ENCODE data around the gene MXD1.

Gene MXD1

DNA sequence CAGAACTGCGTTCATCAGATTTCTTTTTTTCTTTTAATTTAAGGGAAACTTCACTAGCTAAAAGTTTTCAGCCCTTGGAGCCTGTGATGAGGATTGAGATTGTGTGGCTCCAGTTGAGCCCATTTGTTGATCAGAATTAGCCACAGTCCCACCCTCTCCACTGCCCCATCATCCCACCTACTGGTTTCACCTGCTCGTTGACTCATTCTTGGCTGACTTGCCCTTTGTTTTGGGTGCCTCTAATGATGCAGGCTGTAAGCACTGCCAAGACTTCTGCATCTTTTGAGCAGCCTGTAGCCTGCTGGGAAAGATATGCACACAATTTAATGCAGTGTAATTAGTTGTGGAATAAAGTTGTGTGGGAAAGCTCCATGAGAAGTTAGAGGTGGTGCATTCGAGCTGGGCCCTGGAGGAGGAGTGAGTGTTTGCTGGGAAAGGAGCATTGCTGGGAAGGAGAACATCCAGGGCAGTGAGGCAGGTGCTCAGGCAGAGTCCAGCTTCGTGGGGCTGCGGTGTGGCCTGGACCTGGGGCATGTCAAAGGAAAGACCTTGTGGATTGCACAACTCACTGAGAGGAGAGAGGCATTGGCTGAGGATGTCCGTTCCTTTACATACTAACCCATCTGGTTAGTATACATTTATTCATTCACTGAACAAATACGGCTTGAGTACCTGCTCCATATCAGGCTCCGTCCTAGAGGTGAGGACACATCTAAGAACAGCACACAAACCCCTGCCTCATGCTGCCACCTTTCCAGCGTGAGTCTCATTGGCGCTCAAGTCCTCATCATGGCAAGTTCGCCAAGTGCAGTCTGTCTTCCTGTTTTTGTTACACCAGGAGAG lies 28.3 kb downstream of the MXD1 start:
- no peak overlapping the region for H3K4me3 ChIP-seq (ENCODE audit: low read length)
- no peak for TF ChIP-seq CTCF (conservative IDR thresholded peaks at IDR 0.05; ENCODE audit: low read depth, low read length)
- DNase-seq (ENCODE audit: low read depth), result peak; percentile 17

DNA sequence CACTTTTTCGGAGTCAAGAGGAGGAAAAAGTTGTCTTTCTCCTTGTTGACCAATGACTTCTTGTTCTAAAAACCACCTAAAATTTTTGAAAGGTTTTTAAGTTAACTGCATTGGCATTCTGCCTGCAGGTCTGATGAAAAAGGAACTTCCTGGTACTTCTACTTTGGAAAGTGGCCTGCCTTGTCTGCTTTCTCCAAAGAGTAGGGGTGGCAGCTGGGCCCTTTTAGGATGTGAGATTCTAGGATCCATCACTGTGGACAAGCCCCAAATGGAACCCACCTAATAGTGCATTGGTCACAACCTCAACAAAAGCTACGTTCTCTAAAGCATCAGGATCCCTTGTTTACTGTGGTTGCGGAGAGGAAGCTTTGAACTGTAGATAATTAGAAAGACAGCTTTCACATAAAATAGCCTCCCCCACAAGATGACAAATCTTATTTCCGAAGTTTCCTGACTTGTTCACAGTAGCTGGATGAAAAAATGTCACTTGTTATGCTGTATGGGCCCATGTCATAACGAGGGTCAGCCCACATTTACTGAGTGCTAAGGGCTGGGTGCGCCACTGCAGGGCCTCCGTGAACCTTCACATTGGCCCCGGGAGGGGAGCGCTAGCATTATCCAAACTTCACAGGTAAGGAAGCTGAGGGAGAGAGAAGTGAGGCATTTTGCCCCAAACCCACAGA lies 29.1 kb downstream of the MXD1 start:
- TF ChIP-seq CTCF (conservative IDR thresholded peaks at IDR 0.05; ENCODE audit: low read depth, low read length), result no peak
- no peak for DNase-seq (ENCODE audit: low read depth)
- H3K4me3 ChIP-seq (ENCODE audit: low read length), result no peak overlapping the region

- H3K4me3 ChIP-seq (ENCODE audit: low read length), result no peak overlapping the region
- DNase-seq (ENCODE audit: low read depth), result no peak
- TF ChIP-seq CTCF (conservative IDR thresholded peaks at IDR 0.05; ENCODE audit: low read depth, low read length), result no peak
Observed at GRCh38 chr2:69944756-69945155, 29.8 kb downstream of the MXD1 start.

GRCh38 chr2:69945441-69945840 lies 30.5 kb downstream of the MXD1 start:
- no peak for TF ChIP-seq CTCF (conservative IDR thresholded peaks at IDR 0.05; ENCODE audit: low read depth, low read length)
- H3K4me3 ChIP-seq (ENCODE audit: low read length), result no peak overlapping the region
- DNase-seq (ENCODE audit: low read depth), result no peak

DNA sequence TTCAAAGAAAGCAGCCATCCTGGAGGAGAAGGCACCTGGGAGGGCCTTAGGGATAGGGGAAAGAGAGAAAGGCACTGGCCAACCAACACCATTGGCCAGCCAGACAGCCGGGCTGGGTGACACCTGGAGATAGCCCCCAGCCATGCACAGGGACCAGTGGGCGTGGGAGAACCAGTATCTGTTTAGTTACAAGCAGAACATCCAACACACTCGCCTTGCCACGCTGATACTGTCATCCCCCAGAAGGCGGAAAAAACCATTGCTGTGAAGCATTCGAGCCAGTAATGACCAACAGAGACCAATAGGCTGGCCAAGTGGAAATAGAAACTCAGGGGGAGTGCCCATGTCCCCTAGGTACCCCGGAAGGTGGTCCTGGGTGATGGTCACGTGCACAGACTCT lies 31.0 kb downstream of the MXD1 start:
- H3K4me3 ChIP-seq (ENCODE audit: low read length), result no peak overlapping the region

More for the DNA sequence above, 31.0 kb downstream of the MXD1 start:
- DNase-seq (ENCODE audit: low read depth), result no peak
- no peak for TF ChIP-seq CTCF (conservative IDR thresholded peaks at IDR 0.05; ENCODE audit: low read depth, low read length)
